ENCODE results near the gene SMPD4. TPM values are rescaled to one million over a fixed set of nuclear protein-coding genes. Genes with fewer than 3 reads are reported as not detected.
"Not testable (repeated sequence)": the region's sequence is repeated elsewhere in the genome, so short reads cannot be mapped to it uniquely, and the experiment has no call there.

The SMPD4 gene
- total RNA-seq, 1 experiment from 2014 or later, result 36.6 TPM

DNA sequence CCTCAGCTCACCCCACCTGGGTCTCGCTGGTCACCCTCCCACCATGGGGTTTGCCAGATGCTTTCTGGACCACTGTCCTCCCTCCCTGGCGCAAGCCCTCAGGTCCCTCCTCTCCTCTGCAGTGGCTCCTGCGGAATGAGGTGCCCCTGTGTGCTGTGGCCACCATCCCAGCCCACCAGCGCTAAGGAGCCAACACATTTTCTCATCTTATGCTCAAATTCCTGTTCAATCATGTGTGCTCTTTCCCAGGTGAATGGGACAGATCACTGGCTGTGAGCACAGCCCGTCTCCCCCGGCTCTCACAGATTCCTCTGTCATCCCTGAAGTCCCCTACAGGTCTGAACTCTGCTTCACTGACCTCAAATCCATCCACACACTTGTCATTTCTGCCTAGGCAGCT is 21.3 kb downstream of the SMPD4 start:
- DNase-seq (ENCODE audit: extremely low read depth, low read depth), result no peak

DNA sequence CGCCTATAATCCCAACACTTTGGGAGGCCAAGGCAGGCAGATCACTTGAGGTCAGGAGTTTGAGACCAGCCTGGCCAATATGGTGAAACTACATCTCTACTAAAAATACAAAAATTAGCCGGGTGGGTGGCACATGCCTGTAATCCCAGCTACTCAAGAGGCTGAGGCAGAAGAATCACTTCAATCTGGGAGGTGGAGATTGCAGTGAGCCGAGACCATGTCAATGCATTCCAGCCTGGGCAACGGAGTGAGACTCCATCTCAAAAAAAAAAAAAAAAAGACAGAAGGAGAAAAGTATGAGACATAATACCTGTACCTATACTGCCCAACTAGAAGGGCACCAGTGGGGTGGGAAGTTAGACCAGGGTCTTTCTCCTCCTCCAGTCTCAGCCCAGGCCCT is 22.0 kb downstream of the SMPD4 start:
- not testable (repeated sequence) for DNase-seq (ENCODE audit: extremely low read depth, low read depth)

DNA sequence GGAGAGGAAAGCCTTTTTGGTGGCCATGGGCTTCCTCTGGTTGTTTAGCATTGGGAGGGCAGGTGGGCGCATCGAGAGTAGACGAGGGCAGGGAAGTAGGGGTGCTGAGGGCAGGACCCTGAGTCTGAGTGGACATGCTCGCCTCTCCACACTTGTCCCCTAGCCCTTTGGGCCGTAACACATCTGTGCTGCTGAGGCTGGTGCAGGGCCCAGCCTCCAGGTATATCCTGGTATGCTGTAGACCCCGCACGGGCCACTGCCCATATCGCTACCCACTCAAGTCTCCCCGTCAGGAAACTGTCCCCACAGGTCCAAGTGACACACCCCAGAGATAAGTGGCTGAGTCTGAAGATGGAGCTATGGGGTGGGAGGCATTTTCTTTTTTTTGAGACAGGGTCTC is 22.8 kb downstream of the SMPD4 start:
- DNase-seq (ENCODE audit: extremely low read depth, low read depth), result no peak

DNA sequence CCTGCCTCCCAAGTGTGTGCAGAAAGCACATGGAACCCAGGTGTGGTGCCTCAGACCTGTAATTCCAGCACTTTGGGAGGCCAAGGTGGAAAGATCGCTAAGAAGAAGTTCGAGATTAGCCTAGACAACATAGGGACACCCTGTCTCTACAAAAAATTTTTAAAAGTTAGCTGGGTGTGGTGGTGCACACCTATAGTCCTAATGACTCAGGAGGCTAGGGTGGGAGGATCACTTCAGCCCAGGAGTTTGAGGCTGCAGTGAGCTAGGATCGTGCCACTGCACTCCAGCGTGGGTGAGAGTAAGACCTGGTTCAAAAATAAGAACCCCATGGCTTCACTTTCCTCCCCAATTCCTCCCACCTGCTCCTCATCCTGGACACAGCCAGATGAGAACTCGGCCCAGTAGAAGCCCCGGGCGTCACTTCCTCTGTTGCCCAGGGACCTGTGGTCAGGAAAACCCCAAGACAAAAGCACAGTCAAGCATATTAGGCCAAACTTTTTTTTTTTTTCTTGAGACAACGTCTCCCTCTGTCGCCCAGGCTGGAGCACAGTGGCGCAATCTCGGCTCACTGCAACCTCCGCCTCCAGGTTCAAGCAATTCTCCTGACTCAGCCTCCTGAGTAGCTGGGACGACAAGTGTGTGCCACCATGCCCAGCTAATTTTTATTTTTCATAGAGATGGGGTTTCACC is 23.4 kb downstream of the SMPD4 start:
- DNase-seq (ENCODE audit: extremely low read depth, low read depth), result not testable (repeated sequence)

DNA sequence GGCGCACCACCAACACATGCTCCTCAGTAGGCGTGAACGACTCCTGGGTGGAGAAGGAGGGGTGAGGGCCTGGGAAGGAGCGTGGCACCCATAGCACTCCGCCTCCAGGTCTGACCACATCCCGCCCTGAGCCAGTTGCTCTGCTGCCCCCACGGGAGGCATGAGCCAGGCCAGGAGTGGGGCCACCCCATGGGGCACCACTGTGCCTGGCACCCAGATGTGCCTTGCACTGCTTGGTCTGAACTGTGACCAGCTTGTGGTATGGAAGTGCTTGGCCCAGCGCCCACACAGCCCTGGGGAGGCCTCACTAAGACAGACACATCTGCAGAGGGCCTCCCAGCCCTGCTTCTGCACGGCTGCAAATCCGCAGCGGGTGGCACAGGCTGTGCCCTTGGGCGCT is 24.0 kb downstream of the SMPD4 start:
- DNase-seq (ENCODE audit: extremely low read depth, low read depth), result not testable (repeated sequence)

DNA sequence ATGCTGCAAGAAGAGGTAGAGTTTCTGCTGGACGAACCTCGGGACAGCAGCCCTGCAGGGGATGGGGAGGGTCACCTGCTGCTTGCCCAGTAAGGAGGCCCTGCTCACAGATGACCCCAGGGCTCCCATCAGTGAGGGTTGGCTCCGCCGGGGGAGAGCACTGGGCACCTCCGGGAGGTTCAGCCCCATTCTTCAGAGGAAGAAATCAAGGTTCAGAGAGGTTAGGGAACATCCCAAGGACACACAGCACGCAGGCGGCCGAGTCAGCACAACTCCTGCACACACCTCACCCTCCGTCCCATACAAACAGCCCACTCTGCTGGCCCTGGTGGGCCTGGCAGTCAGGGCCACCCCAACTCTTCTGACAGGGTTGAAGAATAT is 24.8 kb downstream of the SMPD4 start:
- DNase-seq (ENCODE audit: extremely low read depth, low read depth), result no peak

DNA sequence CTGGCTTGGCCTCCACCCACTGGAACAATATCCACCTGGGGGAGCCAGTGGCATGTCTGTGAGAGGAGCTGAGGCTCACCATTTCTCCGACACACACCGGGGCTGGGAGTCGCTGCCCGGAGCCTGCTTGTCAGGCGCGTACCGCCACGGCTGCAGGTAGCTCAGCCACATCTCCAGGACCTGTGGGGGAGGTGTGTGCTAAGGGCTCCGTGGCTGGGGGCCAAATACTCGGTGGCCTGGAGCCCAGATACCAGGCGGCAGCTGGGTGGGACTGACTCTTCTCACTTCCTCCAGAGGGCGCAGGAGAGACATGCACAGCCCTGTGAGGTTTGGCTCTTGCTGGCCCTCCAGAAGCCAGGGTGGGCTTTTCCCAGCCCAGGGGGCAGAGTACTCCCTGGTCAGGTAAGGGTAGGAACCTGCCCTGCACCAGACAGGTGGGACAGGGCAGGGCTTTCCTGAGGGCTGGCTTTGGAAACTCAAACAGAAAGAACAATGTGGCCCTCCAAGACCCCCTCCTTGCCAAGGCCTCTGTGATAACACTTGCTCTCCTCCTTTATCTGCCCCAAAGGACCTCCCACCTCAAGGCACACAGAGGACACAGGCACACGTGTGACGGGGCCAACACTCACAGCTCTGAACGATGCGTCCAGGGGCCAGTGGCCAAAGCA is 25.3 kb downstream of the SMPD4 start:
- peak; percentile 48 for DNase-seq (ENCODE audit: extremely low read depth, low read depth)

DNA sequence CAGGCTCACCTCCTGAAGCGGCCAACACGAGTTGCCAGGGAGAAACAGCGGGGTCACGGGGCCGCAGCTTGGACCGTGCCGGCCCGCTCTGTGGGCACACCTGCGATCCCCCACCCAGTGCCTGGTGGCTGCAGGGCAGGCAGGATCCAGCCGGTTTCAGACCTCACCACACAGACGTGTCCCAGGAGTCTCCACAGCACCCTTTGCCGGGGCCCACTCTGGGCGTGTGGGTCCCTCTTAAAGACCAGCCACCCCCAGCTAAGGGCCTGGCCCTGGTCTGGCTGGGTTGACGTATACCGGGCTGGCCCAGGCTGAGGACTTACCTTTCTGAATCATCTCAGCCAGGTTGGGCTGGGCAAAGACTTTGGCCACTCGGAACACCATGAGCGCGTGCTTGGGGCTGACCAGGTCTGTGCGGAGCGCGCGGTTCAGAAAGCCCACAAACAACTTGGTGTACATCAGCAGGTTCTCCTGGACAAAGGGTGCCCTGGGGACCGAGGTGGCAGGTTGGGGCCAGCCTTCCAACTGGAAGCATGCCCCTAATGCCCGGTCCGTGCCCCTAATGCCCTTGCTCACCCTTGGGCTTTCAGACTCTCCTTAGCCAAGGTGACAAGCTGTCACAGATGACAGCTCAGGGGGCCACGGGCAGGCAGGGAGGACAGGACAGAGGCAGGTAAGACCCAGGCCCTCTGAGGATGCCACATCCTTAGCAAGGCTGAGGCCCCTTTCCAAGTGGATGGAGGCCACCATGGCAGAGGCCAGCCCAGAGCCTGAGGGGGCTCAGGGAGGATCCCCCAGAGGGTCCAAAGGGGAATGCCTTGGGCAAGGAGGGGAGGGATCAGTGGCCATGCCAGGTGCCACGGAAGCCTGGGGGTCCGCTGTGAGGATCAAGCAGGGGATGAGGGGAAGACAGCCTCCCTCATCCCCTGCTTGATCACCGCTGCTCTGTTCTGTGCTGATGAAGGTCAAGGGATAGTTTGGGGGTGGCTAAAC is 26.3 kb downstream of the SMPD4 start:
- no peak for DNase-seq (ENCODE audit: extremely low read depth, low read depth)

DNA sequence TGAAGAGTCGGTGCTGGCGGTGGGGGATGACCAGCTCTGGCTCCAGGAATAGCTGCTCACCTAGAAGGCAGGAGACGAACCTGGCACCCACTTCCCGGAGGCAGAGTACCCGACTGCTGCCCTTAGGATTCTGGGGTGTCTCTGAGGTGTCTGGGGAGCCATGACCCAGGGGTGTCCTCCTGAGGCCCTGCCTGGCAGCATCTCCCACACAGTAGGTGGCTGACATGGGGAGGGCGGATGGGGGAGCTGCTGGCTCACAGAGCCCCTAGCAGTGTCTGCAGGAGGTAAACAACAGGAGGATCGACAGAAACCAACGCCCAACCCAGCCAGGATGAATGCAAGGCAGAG is 27.0 kb downstream of the SMPD4 start:
- DNase-seq (ENCODE audit: extremely low read depth, low read depth), result not testable (repeated sequence)

DNA sequence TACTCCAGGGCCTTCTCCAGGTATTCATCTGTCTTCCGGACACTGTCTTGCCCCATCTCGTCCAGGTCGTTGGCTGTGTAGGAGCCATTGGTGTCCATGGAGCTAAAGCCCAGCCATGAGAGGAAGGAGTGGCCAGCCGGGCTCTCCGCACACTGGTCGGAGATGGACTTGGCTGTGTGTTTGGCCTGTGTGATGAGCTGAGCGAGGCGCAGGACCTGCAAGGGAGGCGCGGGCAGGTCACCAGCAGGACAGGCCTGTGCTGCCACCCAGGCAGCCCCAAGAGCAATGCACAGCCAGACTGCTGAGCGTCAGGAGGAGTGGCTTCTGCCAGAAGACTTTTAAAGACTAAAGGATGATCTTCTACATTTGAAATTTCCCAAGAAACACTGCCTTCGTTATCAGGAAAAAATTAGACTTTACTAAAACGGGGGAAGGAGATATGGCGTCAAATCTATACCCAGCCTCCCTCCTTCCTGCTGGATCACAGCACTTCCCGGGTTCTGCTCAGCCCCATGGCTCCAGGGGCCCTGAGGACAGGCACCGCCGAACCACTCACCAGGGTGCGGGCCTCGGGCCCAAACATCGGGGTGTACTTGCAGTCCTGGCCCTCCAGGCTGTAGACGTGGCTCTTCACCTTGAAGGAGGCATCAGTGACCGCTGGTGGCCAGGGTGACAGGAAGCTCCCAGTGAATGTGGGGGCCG is 27.5 kb downstream of the SMPD4 start:
- not testable (repeated sequence) for DNase-seq (ENCODE audit: extremely low read depth, low read depth)

DNA sequence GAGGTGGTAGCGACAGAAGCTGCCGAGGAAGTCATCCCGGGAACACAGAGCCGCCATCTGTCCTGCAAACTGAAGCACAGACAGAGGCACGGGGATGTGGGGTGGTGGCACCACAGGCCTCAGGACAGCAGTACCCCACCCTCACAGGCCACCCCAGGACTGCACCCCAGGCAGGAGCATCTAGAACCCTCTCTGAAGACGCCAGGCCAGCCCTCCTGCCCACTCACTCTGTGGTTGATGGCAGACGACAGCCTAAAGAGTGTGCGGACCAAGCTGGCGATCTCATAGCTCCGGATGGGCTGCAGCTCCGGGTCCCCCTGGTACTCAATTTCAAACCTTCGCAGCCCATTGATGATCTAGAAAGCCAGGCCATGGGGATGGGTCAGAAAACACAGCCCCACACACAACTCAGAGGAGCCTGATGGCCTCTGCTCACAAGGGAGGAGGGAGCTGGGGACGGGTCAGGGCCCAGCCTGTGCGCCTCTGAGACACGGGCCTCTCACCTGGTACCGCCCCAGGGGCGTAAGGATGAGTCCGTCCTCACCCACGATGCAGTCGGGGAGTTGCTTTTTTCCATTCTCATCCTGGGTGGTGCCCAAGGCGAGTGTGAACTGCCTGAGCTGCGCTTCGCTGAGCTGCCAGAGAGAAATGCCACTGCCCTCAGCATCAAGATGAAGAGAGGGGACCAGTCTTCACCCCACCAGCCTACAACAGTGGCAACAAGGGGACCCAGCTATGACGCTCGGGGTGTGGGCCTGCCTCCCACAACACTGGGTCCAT is 28.4 kb downstream of the SMPD4 start:
- no peak for DNase-seq (ENCODE audit: extremely low read depth, low read depth)

DNA sequence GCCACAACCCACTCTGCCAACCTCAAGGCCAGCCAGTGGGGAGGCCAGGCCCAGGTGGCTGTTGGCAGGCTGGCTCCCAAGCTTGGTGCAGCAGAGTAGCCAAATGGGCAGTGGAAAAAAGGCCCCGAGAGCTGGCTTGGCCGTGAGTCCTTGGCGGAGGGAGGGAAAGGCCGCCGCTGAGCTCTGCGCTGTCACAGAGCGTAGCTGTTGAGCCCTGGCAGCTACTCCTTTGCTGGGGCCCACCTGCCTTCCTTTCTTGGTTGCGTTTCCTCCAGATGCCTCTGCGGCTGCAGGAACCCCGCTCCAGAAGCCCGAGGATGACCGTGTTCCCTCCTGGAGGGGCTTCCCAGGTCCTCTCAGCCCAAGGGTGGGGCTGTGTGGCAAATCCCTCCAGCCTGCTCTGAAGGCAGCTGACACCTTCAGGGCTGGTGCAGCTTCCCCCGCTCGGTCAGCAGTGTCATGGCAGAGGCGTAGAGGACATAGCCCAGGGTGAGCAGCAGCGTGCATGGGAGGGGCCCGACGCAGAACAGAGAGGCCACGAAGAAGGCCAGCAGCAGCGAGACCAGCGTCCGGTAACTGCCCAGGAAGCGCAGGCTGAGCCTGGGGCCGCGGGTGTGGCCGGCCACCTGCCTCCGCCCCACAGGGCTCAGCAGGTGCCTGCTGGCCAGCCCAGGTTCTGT is 29.1 kb downstream of the SMPD4 start:
- DNase-seq (ENCODE audit: extremely low read depth, low read depth), result not testable (repeated sequence)

DNA sequence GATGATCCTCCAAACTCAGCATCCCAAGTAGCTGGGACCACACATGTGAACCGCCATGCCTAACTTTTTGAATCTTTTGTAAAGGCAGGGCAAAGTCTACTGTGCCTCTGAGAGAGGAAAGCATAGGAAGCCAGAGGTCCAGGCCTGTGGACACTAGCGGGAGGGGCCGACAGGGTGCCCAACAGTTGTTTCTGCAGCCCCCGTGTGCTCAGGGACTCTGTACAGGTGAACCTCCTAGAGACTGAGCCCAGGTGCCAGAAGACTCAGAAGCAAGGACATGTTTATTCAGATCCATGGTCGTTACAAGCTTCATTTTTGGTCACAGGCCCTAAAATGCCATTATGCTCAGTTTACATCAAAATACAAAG is 30.3 kb downstream of the SMPD4 start:
- DNase-seq (ENCODE audit: extremely low read depth, low read depth), result not testable (repeated sequence)

DNA sequence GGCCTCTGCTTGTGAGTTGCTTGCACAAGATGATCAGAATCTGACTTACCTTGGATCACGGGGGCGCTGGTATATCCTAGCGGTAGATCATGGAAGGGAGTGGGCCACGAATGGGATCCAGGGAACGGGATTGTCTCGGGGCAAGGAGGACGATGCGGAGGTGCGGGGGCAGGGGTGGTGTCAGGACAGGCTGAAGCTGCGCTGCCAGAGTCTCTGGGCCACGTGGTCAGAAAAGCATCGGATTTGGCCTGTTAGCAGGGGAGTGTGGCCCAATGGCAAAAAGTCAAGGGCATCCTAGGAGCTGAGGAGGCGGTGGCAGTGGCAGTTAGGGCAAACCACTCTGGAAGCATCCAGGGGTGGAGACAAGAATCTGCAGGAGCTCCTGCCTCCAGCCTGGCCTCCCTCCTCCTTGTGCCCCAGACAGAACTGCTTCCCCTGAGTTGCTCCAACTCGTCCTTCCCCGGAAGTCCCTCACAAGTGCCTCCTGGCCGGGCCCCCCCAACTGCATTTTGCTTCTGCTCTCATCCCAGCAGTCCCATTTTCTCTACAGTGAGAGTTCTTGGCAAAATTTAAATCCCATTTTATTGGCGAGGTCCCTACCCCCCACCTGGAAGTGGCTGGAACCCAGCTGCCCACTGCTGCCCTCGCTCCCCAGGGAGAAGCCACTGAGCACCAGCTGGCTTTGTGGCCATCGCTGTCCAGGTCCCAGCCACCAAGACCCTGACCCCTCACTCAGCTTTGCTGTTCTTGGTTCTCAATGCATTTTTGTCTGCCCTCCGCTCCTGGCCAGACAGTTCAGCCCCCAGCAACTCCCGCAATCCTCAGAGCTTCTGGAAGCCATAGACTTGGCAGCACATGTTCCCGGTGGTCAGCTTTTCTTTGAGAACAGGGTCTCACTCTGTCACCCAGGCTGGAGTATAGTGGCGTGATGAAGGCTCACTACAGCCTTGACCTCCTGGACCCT is 30.9 kb downstream of the SMPD4 start:
- no peak for DNase-seq (ENCODE audit: extremely low read depth, low read depth)

DNA sequence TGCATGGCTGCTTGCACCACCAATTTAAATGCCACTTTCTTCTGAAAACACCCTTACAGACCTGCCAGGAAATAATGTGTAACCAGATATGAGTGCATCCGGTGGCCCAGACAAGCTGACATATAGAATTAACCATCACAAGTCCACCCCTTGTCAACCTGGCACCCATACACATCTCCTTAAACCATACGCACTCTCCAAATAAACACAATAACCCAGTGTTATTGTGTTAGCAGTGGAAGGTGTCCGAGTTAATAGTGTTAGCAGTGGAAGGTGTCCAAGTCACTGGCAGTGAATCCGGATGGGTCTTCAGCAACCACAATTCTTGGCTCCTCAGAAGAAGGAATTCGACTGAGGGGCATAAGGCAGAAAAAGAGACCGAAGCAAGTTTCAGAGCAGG is 32.9 kb downstream of the SMPD4 start:
- not testable (repeated sequence) for DNase-seq (ENCODE audit: extremely low read depth, low read depth)

DNA sequence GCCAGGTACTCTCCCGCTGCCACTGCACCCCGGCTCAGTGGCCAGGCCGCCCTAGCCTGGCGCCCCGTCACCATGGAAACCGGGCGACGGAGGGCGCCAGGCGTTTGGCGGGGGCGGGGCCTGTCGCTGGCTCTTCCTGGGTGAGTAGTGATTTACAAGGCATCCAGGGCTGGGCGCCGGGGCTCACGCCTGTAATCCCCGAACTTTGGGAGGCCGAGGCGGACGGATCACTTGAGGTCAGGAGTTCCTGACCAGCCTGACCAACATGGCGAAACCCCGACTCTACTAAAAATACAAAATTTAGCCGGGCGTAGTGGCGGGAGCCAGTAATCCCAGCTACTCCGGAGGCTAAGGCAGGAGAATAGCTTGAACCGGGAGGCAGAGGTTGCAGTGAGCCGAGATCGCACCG is 36.4 kb downstream of the SMPD4 start, which contains the start of gene CCDC74B:
Gene CCDC74B, minus strand, starts transcription at position 107 of the 409 bp plus-strand sequence. CDS start 116 bp downstream, outside the sequence.
- DNase-seq (ENCODE audit: extremely low read depth, low read depth), result peak; percentile 38

DNA sequence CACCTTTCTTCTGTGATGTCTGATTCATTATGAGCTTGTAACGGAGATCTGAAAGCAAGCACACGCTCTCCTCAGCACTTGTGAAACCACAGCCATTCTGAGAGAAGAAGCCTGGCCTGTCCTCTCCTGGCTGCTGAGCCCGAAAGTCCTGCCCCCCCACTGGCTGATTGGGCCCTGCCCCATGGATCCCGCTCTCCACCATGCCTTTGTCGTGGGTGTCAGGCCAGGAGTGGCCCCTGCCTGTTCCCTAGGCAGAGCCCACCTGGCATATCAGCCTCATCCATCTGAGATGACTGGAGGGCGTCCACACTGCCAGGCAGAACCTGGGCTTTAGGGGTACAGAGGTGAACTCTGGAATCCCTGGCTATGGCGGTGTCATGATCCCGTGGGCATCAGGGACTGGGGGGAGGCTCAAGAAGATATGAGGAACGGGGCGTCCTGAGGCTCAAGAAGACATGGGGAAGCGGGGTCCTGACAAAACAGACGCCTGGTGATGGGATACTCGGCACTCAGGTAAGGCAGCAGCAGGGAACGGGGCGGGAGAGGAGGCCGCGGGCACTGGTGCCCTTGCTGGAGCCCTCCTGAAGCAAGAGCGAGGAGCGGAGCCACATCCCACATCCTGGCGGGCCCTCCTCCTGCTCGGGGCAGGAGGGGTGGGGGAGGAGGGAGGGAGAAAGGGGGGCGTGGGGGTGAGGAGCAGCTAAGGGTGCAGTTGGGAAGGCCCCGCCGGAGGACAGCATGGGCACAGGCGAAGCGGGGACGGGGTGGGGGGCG is 37.9 kb downstream of the SMPD4 start:
- not testable (repeated sequence) for DNase-seq (ENCODE audit: extremely low read depth, low read depth)
